Erythroblast (primary cell): ENCODE results near the gene ANKMY1.

ENCODE experiments used
- DNase-seq, 2 experiments: peaks; one replicate each; lab custom pipeline; 2025; lab: John Stamatoyannopoulos, UW
- GATA1 ChIP-seq: IDR thresholded peaks from 2 replicates; pipeline ENCODE4 v1.6.1; 2011; ENCODE audit warnings: low read depth, mild to moderate bottlenecking, control low read depth, low read length, moderate library complexity
- POLR2A ChIP-seq: IDR thresholded peaks from 2 replicates; pipeline ENCODE4 v1.6.1; 2011; ENCODE audit warnings: mild to moderate bottlenecking, low read length

Gene ANKMY1

DNA sequence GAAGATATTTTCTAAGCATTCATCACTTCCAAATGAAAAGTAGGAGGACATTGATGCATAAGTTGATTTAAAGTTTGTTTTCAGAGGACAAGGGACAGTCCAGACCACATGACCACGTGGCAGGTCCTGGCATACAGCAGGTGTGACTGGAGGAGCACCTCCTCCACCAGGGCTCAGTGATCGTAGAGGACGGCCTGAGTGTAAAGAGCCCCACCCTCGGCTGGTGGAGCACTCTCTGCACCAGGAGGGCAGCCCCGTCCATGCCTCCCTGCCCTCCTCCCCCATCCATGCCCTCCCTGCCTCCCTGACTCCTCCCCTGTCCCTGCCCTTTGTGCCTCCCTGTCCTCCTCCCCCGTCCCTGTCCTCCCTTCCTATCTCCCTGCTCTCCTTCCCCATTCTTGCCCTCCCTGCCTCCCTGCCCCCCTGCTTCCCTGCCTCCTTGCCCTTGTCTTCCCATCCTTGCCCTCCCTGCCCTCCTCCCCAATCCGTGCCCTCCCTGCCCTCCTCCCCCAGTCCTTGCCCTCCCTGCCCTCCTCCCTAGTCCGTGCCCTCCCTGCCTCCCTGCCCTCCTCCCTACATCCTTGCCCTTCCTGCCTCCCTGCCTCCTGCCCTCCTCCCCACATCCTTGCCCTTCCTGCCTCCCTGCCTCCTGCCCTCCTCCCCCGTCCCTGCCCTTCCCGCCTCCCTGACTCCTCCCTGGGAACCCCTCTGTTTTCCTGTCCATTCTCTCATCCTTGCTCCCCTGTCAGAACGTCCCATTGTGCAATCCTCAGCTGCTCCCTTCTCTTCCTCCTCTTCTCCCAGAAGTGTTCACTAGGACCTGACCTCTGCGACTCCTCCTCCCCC is 47.9 kb downstream of the ANKMY1 start:
- no peak for DNase-seq
- TF ChIP-seq POLR2A (no peak), GATA1 (no peak)

DNA sequence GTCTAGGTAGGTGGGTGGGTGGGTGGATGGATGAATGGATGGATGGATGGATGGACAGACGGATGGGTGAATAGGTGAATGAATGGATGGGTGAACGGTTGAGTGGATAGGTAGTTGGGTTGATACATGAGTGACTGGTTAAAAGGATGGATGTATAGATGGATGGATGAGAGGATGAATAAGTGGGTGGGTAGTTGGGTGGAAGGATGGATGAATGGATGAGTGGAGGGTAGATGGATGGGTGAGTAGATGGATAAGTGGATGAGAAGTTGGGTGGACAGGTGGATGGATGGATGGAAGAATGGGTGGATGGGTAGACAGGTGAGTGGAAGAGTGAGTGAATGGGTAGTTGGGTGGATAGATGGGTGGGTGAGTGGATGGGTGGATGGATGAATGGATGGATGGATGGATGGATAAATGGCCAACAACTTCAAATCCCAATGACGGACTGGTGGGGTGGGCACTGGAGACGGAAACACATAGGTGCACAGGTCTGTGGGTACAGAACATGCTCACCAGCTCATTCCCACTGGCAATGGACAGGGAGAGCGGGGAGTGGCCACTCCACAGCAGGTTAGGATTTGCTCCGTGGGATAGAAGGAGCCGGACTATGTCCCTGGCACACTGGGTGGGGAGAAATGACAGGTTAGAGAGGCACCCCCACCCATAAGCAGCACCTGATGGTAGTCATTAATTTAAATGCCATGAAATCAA is 48.8 kb downstream of the ANKMY1 start:
- TF ChIP-seq GATA1: no peak
- TF ChIP-seq POLR2A: no peak
- no peak for DNase-seq

DNA sequence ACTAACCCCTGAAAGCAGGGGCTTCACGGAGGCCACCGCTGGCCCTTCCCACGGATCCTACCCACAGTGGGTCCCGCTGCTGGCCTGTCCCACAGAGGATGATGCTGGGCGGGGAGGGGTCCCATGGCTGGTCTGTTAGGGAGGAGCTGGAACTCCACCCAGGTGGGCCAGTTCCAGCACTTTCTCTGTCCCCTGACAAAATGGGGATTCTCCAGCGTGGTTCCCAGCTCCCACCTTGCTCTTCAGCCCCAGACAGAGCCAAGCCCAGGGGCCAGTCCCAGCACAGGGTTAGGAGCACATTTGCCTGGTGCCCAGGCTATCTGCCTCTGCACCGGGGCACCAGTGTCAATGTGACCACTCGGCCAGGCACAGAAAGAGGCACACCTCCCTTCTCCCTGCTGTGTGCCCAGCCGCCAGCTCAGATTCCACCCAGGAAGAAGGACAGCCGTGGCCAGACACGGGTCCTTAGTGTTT is 50.0 kb downstream of the ANKMY1 start:
- TF ChIP-seq GATA1: no peak
- TF ChIP-seq POLR2A: no peak
- no peak for DNase-seq

DNA sequence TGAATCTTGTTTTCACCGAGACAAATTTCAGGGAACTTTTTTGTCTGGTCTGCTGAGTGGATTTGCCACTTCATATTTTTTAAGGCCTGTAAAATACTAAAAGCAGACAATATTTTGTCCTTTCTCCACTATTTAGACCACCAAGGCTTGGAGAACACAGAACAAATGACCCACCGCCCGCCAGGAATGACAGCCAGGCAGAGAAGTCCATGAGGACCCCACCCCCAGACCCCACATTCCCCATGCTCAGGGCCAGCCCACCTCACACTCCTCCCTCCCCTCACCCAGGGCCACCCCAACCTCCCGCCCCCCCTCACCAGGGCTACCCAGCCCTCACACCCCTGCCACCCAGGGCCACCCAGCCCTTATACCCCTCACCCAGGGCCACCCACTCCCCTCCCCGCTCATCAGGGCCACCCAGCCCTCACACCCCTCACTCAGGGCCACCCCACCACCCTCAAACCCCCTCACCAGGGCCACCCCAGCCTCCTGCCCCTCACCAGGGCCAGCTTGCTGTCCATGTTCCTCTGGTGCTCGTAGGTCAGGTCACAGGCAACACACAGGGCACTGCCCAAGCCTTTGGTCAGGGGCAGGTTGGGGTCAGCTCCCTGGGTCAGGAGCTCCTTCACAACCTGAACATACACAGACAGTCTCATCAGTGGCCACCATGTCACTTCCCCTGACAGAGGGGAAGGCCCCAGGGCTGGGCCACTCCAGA is 50.6 kb downstream of the ANKMY1 start:
- TF ChIP-seq POLR2A (no peak), GATA1 (no peak)
- no peak for DNase-seq

DNA sequence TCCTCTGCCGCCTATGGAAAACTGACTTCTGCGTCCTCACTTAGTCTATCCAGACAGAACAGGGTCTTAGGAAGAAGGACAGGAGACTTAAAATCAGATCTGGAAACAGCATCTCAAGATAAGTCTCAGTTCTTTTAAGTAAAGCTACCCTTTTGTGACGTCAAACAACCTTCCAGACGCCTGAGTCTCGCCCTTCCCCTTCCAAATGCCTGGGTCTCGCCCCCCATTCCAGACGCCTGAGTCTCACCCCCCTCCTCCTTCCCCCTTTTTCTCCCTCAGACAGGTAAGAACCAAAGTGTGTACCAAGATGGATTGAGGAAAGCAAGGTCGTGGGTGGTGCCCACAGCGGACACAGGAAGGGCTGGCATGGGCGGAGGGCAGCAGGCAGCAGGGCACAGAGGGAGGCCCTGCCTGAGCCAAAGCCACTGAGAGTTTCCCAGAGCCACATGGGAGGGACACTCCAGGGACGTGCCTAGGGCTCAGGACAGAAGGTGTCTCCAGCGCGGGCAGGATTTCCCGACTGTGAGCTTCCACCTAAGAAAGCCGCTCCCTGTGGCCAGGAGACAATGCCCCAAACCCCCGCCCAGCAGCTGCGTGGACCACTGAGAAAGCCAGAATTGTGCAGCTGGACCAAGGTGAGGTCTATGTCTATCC is 51.3 kb downstream of the ANKMY1 start:
- TF ChIP-seq GATA1: no peak
- no peak for TF ChIP-seq POLR2A
- DNase-seq: no peak

DNA sequence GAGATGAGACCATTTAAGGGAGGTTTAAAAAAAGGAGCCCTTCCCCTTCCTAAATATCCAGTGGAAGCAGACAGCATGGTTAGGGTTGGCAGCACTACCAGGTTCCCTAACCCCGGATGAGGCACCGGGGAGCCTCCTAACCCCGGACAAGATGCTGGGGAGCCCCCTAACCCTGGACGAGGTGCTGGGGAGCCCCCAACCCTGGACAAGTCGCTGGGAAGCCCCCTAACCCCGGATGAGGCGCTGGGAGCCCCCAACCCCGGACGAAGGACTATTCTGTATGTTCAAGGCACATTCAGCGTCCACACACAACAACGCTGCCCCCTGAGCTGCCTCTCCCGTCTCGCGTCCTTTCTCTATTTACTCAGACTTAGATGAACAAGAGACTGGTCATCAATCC is 51.9 kb downstream of the ANKMY1 start:
- no peak for TF ChIP-seq GATA1
- DNase-seq: no peak

DNA sequence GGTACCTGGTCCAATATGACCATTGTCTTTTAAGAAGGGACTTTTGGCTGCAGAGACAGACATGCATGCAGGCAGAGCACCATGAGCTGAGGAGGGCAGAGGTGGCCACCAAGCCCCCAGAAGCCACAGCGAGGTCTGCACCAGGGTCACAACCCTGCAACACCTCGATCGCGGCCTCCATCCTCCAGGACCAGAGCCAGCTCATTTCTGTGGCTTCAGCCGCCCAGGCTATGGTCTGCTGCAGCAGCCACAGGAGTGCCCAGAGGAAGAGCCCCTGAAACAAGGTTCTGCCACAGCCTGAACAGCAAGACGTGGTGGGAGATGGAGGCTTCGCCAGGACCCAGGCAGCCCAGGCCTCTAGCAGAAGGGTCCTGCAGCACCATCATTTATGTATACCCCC is 53.9 kb downstream of the ANKMY1 start:
- no peak for DNase-seq
- no peak for TF ChIP-seq POLR2A

DNA sequence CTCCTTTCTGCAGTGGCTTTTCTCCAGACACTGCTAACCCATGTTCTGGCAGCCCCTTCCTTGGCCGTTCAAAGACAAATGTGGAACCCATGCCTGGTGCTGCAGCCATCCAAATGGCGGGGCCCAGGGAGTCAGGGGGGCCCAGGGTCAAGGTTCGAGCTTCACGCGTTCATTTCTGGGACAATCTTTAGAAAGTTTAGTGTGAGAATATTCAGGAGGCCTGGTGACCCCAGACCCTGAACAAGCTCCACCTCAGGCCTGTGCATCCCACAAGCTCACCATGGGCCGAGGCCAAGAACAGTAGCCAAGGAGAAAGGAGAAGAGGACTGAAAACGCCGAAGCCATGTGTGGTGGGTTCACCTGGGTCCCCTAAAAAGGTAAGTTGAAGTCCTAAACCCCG is 54.4 kb downstream of the ANKMY1 start:
- TF ChIP-seq POLR2A (no peak), GATA1 (no peak)
- no peak for DNase-seq

DNA sequence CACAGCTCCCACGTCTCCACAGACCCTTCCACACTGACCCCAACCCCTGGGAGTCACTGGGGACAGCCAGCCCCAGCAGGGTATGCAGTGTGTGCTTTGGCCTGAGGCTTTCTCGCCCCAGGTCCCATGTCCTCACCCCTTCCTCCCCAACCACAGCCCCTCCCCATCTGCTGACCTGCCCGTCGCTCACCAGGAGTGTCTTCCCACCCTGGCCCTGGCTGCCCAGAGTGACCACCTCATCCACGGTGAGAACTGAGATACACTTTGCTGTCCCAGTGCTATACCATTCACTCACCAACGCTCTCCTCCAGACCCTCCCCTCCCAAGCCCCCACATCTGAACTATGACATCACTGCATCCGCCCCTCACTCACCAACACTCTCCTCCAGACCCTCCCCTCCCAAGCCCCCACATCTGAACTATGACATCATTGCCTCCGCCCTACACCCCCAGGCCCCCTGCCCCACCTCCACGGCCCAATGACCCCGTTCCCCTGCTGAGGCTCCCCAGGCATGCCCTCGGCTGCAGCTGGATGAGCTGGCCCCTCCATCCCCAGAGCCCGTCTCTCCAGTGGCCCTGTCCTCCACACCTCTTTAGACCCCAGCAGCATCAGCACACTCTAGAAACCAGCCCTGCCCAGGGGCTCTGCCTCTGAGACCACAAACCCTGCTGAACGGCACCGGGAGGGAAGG is 55.2 kb downstream of the ANKMY1 start:
- no peak for DNase-seq
- TF ChIP-seq GATA1: no peak
- TF ChIP-seq POLR2A: no peak

DNA sequence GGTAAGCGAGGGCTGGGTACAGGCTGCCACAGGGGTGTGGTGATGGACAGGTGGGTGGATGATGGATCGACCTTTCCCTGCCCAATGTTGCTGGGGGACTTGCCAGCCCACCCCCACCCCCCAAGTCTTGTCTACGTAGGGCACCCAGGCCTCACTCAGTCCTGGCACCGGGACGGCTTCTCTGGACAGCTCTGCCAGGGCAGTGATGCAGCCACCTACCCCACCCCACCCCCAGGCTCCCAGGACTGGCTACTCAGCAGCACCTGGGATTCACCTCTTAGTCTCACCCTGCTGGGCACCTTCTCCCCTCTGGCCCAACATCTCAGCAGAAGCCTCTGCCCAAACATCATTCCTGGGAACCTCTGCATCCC is 55.7 kb downstream of the ANKMY1 start:
- no peak for DNase-seq
- TF ChIP-seq GATA1 (no peak), POLR2A (no peak)

DNA sequence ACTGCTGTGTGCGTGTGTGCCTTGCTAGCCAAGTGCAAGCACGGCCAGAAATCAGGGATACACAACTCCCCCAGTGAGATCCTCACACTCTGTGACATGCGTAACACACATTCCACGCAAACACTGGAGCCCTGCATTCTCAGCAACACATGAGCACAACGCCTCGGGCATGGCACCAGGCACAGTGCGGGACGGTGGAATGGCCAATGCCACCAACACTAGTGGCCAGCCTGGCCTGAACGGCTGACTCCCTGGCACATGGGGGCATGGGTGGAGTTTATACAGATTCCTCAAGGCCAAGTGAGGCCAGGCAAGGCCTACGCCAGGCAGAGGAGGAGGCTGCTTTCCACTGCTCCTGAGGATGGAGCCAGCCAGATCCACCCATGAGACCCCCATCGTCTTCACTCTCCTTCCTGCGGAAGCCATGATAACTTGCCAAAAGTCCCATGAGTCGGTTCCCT is 56.2 kb downstream of the ANKMY1 start:
- TF ChIP-seq POLR2A: no peak
- no peak for TF ChIP-seq GATA1
- no peak for DNase-seq

DNA sequence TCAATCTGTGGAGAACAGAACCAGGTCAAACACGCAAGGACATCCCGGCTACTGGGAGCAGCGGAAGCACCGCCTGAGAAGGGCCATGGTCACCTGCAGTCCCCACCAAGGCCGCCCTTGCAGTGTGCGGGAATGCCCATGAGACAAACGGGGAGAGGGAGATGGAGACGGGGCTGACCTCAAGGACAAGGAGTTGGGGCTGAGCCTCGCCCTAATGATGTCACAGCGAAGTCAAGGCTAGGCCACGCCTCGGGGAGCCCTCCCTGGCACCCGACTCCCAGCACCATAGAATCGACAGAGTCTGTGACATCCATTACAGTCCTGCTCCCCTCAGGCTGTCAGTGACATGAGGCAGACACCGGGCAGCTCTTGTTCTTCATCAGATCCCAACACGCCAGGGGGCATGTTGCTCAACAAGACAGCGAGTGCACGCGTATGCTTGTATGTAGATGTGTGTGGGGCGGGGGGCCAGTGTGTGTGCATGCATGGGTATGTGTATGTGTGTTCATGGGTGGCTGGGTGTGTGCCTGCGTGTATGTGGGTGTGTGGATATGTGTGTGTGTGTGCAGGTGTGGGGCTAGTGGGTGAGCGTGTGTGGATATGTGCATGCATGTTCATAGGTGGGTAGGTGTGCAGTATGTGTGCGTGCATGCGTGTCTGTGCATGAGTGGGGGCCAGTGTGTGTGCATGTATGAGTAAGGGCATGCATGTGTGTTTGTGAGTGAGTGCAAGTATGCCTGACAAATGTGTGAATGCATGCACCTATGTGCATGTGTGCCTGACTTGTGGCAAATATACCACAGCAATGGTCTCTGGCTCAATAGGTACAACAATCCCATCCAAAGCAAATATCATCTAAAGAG is 57.0 kb downstream of the ANKMY1 start:
- no peak for TF ChIP-seq POLR2A
- no peak for TF ChIP-seq GATA1
- DNase-seq: no peak
